ENCODE measurements around the gene ADGRD1. TPM values are rescaled to one million over a fixed set of nuclear protein-coding genes. Genes with fewer than 3 reads are reported as not detected.
A peak's percentile ranks its signal among the peaks of the same experiment; 100 is the strongest.

Gene ADGRD1
- polyA plus RNA-seq, 3 donors = 4.7 to 17.9 (median 4.9) TPM

DNA sequence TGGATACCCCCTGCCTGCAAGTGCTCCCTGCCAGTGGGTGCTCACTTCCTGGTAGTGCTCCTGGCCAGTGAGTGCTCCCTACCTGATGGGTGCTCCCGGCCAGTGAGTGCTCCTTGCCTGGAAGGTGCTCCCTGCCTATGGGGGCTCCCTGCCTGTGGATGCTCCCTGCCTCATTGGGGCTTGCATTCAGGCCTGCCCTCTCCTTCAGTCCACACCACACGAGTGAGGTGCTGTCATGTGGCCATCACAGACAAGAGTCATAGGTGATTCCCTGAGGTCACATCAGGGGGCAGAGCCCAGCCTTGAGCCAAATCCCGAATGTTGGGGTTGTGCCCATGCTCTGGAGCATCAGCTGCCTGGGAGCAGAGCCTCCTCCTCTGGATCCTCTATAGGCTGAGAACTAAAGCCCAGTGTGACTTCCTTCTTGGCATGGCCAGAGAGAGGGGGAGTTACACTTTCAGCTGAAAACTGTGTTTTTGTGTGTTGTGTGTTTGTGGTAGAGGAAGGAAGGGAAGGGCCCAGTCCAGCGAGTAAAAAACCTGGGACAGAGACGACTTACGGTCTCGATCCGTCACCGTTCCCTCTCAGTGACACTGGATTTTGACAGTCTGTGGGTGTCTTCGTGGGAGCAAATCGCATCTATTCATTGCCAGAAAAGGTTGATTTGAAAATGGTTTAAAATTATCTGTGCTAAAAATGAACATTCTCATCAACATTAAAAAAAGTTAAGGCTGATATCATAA lies 136.0 kb downstream of the ADGRD1 start:
- Mint-ChIP-seq H3K4me3 (no peak overlapping the region), H3K4me1 (peaks cover 22% of the 10 kb centered on the region), H3K27me3 (ENCODE audit: low read depth in 3 of 3) (peaks cover under 1 to 9% (median 7%) of the 10 kb centered on the region in 3 donors), H3K9me3 (no peaks in the 10 kb centered on the region), H3K27ac (no peak overlapping the region), H3K36me3 (peaks cover 21 to 22% of the 10 kb centered on the region in 2 donors)
- Histone ChIP-seq H3K36me3 (replicated peaks in 1 of 2; ENCODE audit: control insufficient read depth in 1 of 2, insufficient read depth in 2 of 2, low read length in 2 of 2) (peaks cover 0 to 11% of the 10 kb centered on the region in 2 donors), H3K4me3 (replicated peaks in 1 of 3; ENCODE audit: low read depth in 2 of 3, low read length in 3 of 3) (no peak overlapping the region), H3K4me2 (replicated peaks; ENCODE audit: extremely low read depth, low read length, poor library complexity, severe bottlenecking) (no peak overlapping the region), H3K9ac (ENCODE audit: insufficient read depth, low read length, poor library complexity, severe bottlenecking) (no peak overlapping the region), H3K9me3 (replicated peaks in 1 of 2; ENCODE audit: control insufficient read depth in 1 of 2, insufficient read depth in 1 of 2, low read length in 2 of 2) (no peaks in the 10 kb centered on the region), H2AFZ (ENCODE audit: insufficient read depth, low read depth, low read length, poor library complexity, severe bottlenecking) (no peak overlapping the region), H4K20me1 (ENCODE audit: insufficient read depth, low read length) (peaks cover 13% of the 10 kb centered on the region), H3K4me1 (ENCODE audit: control insufficient read depth in 1 of 2, insufficient read depth in 2 of 2, low read length in 2 of 2) (peaks cover 23 to 42% of the 10 kb centered on the region in 2 donors), H3K79me2 (ENCODE audit: insufficient read depth, low read length) (no peaks in the 10 kb centered on the region), H3K27ac (ENCODE audit: low read depth in 1 of 2, low read length in 2 of 2) (no peak overlapping the region), H3K27me3 (ENCODE audit: control insufficient read depth in 2 of 2, insufficient read depth in 2 of 2, low read length in 2 of 2) (no peaks in the 10 kb centered on the region)
- DNase-seq = no peak
- WGBS (ENCODE audit: insufficient coverage) = 72% methylated on average over 9 of the region's 11 CpGs
- intact Hi-C loops (cut with micrococcal nuclease) = no loop called here
- TF ChIP-seq, protein P1, sequence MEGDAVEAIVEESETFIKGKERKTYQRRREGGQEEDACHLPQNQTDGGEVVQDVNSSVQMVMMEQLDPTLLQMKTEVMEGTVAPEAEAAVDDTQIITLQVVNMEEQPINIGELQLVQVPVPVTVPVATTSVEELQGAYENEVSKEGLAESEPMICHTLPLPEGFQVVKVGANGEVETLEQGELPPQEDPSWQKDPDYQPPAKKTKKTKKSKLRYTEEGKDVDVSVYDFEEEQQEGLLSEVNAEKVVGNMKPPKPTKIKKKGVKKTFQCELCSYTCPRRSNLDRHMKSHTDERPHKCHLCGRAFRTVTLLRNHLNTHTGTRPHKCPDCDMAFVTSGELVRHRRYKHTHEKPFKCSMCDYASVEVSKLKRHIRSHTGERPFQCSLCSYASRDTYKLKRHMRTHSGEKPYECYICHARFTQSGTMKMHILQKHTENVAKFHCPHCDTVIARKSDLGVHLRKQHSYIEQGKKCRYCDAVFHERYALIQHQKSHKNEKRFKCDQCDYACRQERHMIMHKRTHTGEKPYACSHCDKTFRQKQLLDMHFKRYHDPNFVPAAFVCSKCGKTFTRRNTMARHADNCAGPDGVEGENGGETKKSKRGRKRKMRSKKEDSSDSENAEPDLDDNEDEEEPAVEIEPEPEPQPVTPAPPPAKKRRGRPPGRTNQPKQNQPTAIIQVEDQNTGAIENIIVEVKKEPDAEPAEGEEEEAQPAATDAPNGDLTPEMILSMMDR (IDR thresholded peaks at IDR 0.05) = no peak

DNA sequence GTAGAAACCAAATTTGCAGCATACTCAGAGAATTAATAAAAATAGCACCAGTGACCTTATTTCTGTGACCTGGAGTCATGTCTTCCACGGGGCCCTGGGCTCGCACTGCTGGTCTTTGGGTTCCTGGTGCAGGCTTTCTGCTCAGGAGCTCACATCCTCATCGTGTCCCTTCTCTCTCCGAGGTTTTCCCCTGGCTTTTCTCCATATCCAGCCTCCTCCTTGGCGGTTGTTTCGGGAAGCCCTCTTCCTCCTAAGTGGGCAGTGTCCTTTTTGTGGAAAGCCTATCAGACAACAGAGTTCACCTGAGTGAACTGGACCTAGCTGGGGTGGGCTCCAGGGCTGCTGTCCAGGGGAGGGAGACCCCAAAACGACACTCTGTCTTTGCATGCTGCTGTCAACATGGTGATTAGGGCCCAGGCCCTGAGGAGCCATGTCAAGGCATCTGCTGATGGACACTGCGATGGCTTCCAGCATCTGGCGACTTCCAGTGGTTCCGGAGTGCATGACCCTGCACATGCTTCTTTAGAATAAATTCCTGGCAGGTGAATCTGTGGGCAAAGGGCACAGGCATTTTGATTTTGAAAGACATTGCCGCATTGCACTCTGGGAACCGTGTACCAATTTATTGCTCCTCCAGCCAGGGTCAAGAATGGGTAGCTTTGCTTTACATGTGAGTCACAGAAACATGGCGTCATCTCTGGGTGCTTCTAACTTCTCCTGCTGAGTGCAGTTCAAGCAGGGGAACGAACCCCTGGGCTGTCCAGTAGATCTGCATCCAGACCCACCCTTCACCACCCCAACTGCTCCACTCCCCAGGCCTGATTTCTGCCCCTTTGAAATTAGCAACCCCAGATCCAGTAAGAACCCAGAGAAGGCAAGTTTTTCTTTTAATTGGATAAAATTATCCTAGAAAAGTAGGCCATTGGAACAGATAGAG lies 136.8 kb downstream of the ADGRD1 start:
- H3K4me1 Mint-ChIP-seq = peaks cover 22% of the 10 kb centered on the region
- H2AFZ ChIP-seq (ENCODE audit: insufficient read depth, low read depth, low read length, poor library complexity, severe bottlenecking) = no peak overlapping the region
- H3K79me2 ChIP-seq (ENCODE audit: insufficient read depth, low read length) = no peaks in the 10 kb centered on the region
- H3K4me1 ChIP-seq (ENCODE audit: control insufficient read depth in 1 of 2, insufficient read depth in 2 of 2, low read length in 2 of 2) = peaks cover 23 to 42% of the 10 kb centered on the region in 2 donors
- H3K27me3 ChIP-seq (ENCODE audit: control insufficient read depth in 2 of 2, insufficient read depth in 2 of 2, low read length in 2 of 2) = no peaks in the 10 kb centered on the region
- intact Hi-C loops (cut with micrococcal nuclease) = no loop called here
- H3K36me3 ChIP-seq (replicated peaks in 1 of 2; ENCODE audit: control insufficient read depth in 1 of 2, insufficient read depth in 2 of 2, low read length in 2 of 2) = peaks cover 0 to 4% of the 10 kb centered on the region in 2 donors
- peaks cover 13 to 15% of the 10 kb centered on the region in 2 donors for H3K36me3 Mint-ChIP-seq
- peaks cover 13% of the 10 kb centered on the region for H4K20me1 ChIP-seq (ENCODE audit: insufficient read depth, low read length)
- no peak for DNase-seq
- H3K4me3 ChIP-seq (replicated peaks in 1 of 3; ENCODE audit: low read depth in 2 of 3, low read length in 3 of 3) = no peak overlapping the region
- no peaks in the 10 kb centered on the region for H3K9me3 ChIP-seq (replicated peaks in 1 of 2; ENCODE audit: control insufficient read depth in 1 of 2, insufficient read depth in 1 of 2, low read length in 2 of 2)
- H3K4me2 ChIP-seq (replicated peaks; ENCODE audit: extremely low read depth, low read length, poor library complexity, severe bottlenecking) = no peak overlapping the region
- peaks cover 0 to 2% (median 0%) of the 10 kb centered on the region in 7 donors for H3K9me3 Mint-ChIP-seq
- TF ChIP-seq, protein P1 (IDR thresholded peaks at IDR 0.05) = no peak
- 84% methylated on average over 14 of the region's 14 CpGs for WGBS (ENCODE audit: insufficient coverage)
- no peak overlapping the region for H3K9ac ChIP-seq (ENCODE audit: insufficient read depth, low read length, poor library complexity, severe bottlenecking)
- H3K4me3 Mint-ChIP-seq = no peak overlapping the region
- H3K27me3 Mint-ChIP-seq (ENCODE audit: low read depth in 3 of 3) = peaks cover 0 to 7% (median 5%) of the 10 kb centered on the region in 3 donors
- H3K27ac Mint-ChIP-seq = peak overlapping the region in 1 of 7 donors; percentile 23
- peak overlapping the region in 1 of 2 donors; percentile 5 for H3K27ac ChIP-seq (ENCODE audit: low read depth in 1 of 2, low read length in 2 of 2)
